H1 (cell line): ENCODE results near the gene IFNL3. TPM values are rescaled to one million over a fixed set of nuclear protein-coding genes. Genes with fewer than 3 reads are reported as not detected.

Experiments used
- CTCF ChIA-PET: fragments of 300-600 bp; sonication (Branson Sonifier 250); formaldehyde crosslinking; loops from one replicate; lab custom pipeline; 2021; ENCODE audit not compliant: partially characterized antibody; lab: Charles Lee
- POLR2A ChIA-PET: fragments of 300-600 bp; sonication (Branson Sonifier 250); formaldehyde crosslinking; loops from one replicate; lab custom pipeline; 2021; ENCODE audit warnings: inconsistent platforms; ENCODE audit not compliant: partially characterized antibody; lab: Charles Lee
- DNase-seq, 2 experiments: peaks; one replicate each; pipeline versions ENCODE4 v3.0.0 to v3.0.0-alpha.2; 2010 to 2022; ENCODE audit warnings: low spot score in 2 of 2, low read depth in 1 of 2, mixed read lengths in 1 of 2
- FAIRE-seq: peaks from 2 replicates; lab custom pipeline; 2011; peaks lifted over from hg19 to GRCh38; lab: Jason Lieb, UNC
- H2AFZ ChIP-seq: 2 replicates; pipeline ENCODE4 v1.8.1; 2012; ENCODE audit warnings: low read length, inconsistent platforms
- H2AK5ac ChIP-seq: 2 replicates; pipeline ENCODE4 v1.6.1; 2013; ENCODE audit warnings: low read depth, low read length
- H2BK120ac ChIP-seq: replicated peaks from 2 replicates; pipeline ENCODE3; 2013; ENCODE audit warnings: low read depth, low read length, inconsistent platforms
- H2BK12ac ChIP-seq: 2 replicates; pipeline ENCODE4 v1.6.1; 2013; ENCODE audit warnings: low read depth, low read length
- H2BK15ac ChIP-seq: 2 replicates; pipeline ENCODE4 v1.6.1; 2013; ENCODE audit warnings: low read length
- H2BK20ac ChIP-seq: 2 replicates; pipeline ENCODE4 v1.6.1; 2013; ENCODE audit warnings: low read length
- H2BK5ac ChIP-seq: 2 replicates; pipeline ENCODE4 v1.6.1; 2013; ENCODE audit warnings: low read depth, low read length
- H3K14ac ChIP-seq: 2 replicates; pipeline ENCODE4 v1.6.1; 2013; ENCODE audit warnings: inconsistent platforms; ENCODE audit not compliant: insufficient read length
- H3K18ac ChIP-seq: 2 replicates; pipeline ENCODE4 v1.6.1; 2013; ENCODE audit warnings: low read length; ENCODE audit errors: extremely low read depth
- H3K23ac ChIP-seq: 2 replicates; pipeline ENCODE4 v1.6.1; 2013; ENCODE audit warnings: inconsistent platforms; ENCODE audit not compliant: insufficient read length
- H3K23me2 ChIP-seq: 2 replicates; pipeline ENCODE4 v1.6.1; 2013; ENCODE audit warnings: low read depth, low read length
- H3K27ac ChIP-seq: 2 replicates; pipeline ENCODE4 v1.6.1; 2011; ENCODE audit warnings: low read depth, low read length, inconsistent platforms
- H3K27me3 ChIP-seq, 4 experiments: replicated peaks in 1 of 4; 1 replicate in 1 of 4; 2 replicates in 3 of 4; pipeline versions ENCODE4 v1.6.1 to v1.8.1; 2011 to 2013; ENCODE audit warnings: low read length in 3 of 4, mild to moderate bottlenecking in 3 of 4, inconsistent platforms in 2 of 4, mixed read lengths in 2 of 4, moderate library complexity in 1 of 4; ENCODE audit not compliant: control insufficient read depth in 3 of 4, insufficient read depth in 3 of 4; ENCODE audit errors: extremely low read depth in 1 of 4
- H3K36me3 ChIP-seq, 4 experiments: 2 replicates each; pipeline versions ENCODE4 v1.6.1 to v1.8.1; 2011 to 2013; ENCODE audit warnings: mild to moderate bottlenecking in 4 of 4, low read length in 3 of 4, moderate library complexity in 2 of 4, control low read depth in 1 of 4, inconsistent platforms in 1 of 4; ENCODE audit not compliant: insufficient read depth in 4 of 4, control insufficient read depth in 2 of 4
- H3K4ac ChIP-seq: replicated peaks from 2 replicates; pipeline ENCODE3; 2013; ENCODE audit warnings: low read length, low read depth, mixed read lengths, inconsistent platforms; ENCODE audit not compliant: insufficient read length
- H3K4me1 ChIP-seq, 4 experiments: replicated peaks in 1 of 4; 1 replicate in 1 of 4; 2 replicates in 3 of 4; pipeline versions ENCODE4 v1.6.1 to v1.8.1; 2011 to 2013; ENCODE audit warnings: low read length in 3 of 4, inconsistent platforms in 2 of 4, mixed read lengths in 1 of 4; ENCODE audit not compliant: insufficient read depth in 4 of 4, control insufficient read depth in 3 of 4
- H3K4me2 ChIP-seq, 2 experiments: 2 replicates each; pipeline versions ENCODE4 v1.6.1 to v1.8.1; 2011 to 2013; ENCODE audit warnings: low read depth in 2 of 2, low read length in 2 of 2, control low read depth in 1 of 2, inconsistent platforms in 1 of 2, mild to moderate bottlenecking in 1 of 2; ENCODE audit not compliant: insufficient read depth in 1 of 2
- H3K4me3 ChIP-seq, 4 experiments: fragments of 200-600, 300-600 bp in 1 of 4; sonication (generic), shearing (Covaris generic), sonication (Bioruptor Twin) in 1 of 4; 2 replicates each; pipeline versions ENCODE4 v1.5.1 to v1.8.1; 2011 to 2016; ENCODE audit warnings: low read length in 4 of 4, low read depth in 3 of 4, control low read depth in 2 of 4, inconsistent platforms in 2 of 4, mild to moderate bottlenecking in 2 of 4, mixed read lengths in 1 of 4, moderate library complexity in 1 of 4; ENCODE audit not compliant: insufficient read depth in 2 of 4; ENCODE audit errors: extremely low read depth in 1 of 4
- H3K56ac ChIP-seq: replicated peaks from 2 replicates; pipeline ENCODE3; 2013; ENCODE audit warnings: low read depth, mild to moderate bottlenecking, mixed read lengths, low read length, inconsistent platforms; ENCODE audit not compliant: insufficient read length
- H3K79me1 ChIP-seq: 2 replicates; pipeline ENCODE4 v1.6.1; 2013; ENCODE audit warnings: low read depth, low read length, control low read depth
- H3K79me2 ChIP-seq, 2 experiments: 2 replicates each; pipeline versions ENCODE4 v1.6.1 to v1.8.1; 2012 to 2013; ENCODE audit warnings: low read length in 2 of 2, mild to moderate bottlenecking in 2 of 2, inconsistent platforms in 1 of 2; ENCODE audit not compliant: insufficient read depth in 2 of 2, control insufficient read depth in 1 of 2
- H3K9ac ChIP-seq, 4 experiments: replicated peaks in 1 of 4; 1 replicate in 1 of 4; 2 replicates in 3 of 4; pipeline versions ENCODE4 v1.6.1 to v1.8.1; 2011 to 2013; ENCODE audit warnings: low read depth in 3 of 4, low read length in 3 of 4, control low read depth in 2 of 4, mild to moderate bottlenecking in 2 of 4, moderate library complexity in 2 of 4, inconsistent platforms in 1 of 4; ENCODE audit errors: extremely low read depth in 1 of 4
- H3K9me3 ChIP-seq, 2 experiments: 2 replicates each; pipeline versions ENCODE4 v1.6.1 to v1.8.1; 2012 to 2013; ENCODE audit warnings: mild to moderate bottlenecking in 2 of 2, moderate library complexity in 2 of 2, control low read depth in 1 of 2, inconsistent platforms in 1 of 2, low read depth in 1 of 2, low read length in 1 of 2, mixed read lengths in 1 of 2; ENCODE audit not compliant: insufficient read depth in 2 of 2
- H4K20me1 ChIP-seq, 2 experiments: replicated peaks in 1 of 2; 2 replicates each; pipeline versions ENCODE3 to v1.8.1; 2011 to 2013; ENCODE audit warnings: inconsistent platforms in 2 of 2, low read length in 2 of 2, mild to moderate bottlenecking in 1 of 2; ENCODE audit not compliant: insufficient read depth in 2 of 2, control insufficient read depth in 1 of 2
- H4K5ac ChIP-seq: 2 replicates; pipeline ENCODE4 v1.6.1; 2013; ENCODE audit warnings: low read length, low read depth, mixed read lengths, inconsistent platforms; ENCODE audit not compliant: insufficient read length
- H4K8ac ChIP-seq: 2 replicates; pipeline ENCODE4 v1.8.0; 2013; ENCODE audit warnings: mild to moderate bottlenecking, moderate library complexity, low read length, inconsistent platforms; ENCODE audit not compliant: insufficient read depth; ENCODE audit errors: extremely low read depth
- H4K91ac ChIP-seq: replicated peaks from 2 replicates; pipeline ENCODE3; 2013; ENCODE audit warnings: low read length, mixed read lengths, inconsistent platforms; ENCODE audit not compliant: insufficient read length
- BCL11A ChIP-seq, 2 experiments: IDR thresholded peaks; one replicate each; pipeline ENCODE4 v1.6.1; 2011; ENCODE audit warnings: low read depth in 2 of 2, low read length in 2 of 2, mild to moderate bottlenecking in 2 of 2
- MAFK ChIP-seq: IDR thresholded peaks from 2 replicates; pipeline ENCODE4 v1.6.1; 2012; ENCODE audit warnings: low read depth, mild to moderate bottlenecking, improper control_type of control experiment, low read length
- SP1 ChIP-seq: IDR thresholded peaks from 2 replicates; pipeline ENCODE4 v1.6.1; 2011; ENCODE audit warnings: low read depth, low read length
- TAF1 ChIP-seq: IDR thresholded peaks from 2 replicates; pipeline ENCODE4 v1.6.1; 2011; ENCODE audit warnings: mild to moderate bottlenecking, low read depth, low read length
- WGBS, 2 experiments: shearing (Covaris generic) in 1 of 2; methylation state at CpG; one replicate each; pipeline versions ENCODE4 v1.1.6 to v1.1.7; 2013 to 2015; ENCODE audit warnings: low lambda C conversion rate in 2 of 2, mixed read lengths in 2 of 2, inconsistent platforms in 1 of 2, low coverage in 1 of 2, missing lambda C conversion rate in 1 of 2; ENCODE audit not compliant: insufficient replicate concordance in 2 of 2, insufficient coverage in 1 of 2, insufficient read length in 1 of 2; ENCODE audit errors: extremely low coverage in 1 of 2, missing lambda C conversion rate in 1 of 2; 5-methylcytosine and 5-hydroxymethylcytosine counted together
- polyA plus RNA-seq, 7 experiments: library from polyadenylated mRNA; depleted of rRNA in 3 of 7; stranded (reverse) in 5 of 7; unstranded in 2 of 7; fragments of >200 nt in 5 of 7; fragments of 200-250 nt in 2 of 7; gene quantifications; 1 replicate in 5 of 7; 2 replicates in 1 of 7; 4 replicates in 1 of 7; pipeline versions ENCODE4 v1.2.1 to v1.2.3, GENCODE V29; 2011 to 2013; ENCODE audit warnings: missing spikeins in 2 of 7, mixed read lengths in 2 of 7
- total RNA-seq: library from RNA; stranded (reverse); fragmentation: NEBNext Ultra II Directional; extraction: Animal tissue kit (Norgen Biotek cat#: 25700); gene quantifications from 2 replicates; pipeline ENCODE4 v1.2.1, GENCODE V29; 2021

The IFNL3 gene
- total and polyA plus RNA-seq, 2 of the 8 experiments (the other 6 are each of a cell fraction or from before 2014, with no cell fraction given): 0.11 TPM; not detected in 1

DNA sequence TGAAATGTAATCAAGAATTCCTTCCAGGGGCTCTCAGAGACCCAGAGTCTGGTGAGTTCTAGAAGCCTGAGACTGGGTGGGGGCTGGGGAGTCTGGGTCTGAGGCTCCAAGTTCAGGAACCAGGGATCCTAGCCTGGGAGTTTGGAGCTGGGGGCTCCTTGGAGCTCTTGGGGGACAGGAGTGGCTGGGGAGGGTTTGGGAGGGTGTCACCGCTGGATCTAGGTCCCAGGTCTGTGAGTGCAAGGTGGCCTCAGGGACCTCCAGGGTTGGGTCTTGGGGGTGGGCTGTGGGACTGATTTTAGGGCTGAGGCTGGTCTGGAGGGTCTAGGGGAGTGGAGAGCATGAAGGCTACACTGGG, 41.8 kb downstream of the IFNL3 start:
- 100% methylated on average over 1 of the region's 1 CpG; no CpG with 5 or more reads in 1 of the 2 experiments for WGBS, 2 experiments
- H2BK15ac ChIP-seq: no peak overlapping the region
- ChIA-PET POLR2A (no interaction called here), CTCF (interaction anchor here (0.8 to 2.6 kb wide), 8 partner anchors 10 to 151 kb away, joined by 3 to 18 read pairs (median 4); no protein-coding TSS in a partner anchor)
- no peaks in the 10 kb centered on the region for H3K9me3 ChIP-seq
- no peak overlapping the region for H3K56ac ChIP-seq
- no peak overlapping the region for H3K23ac ChIP-seq
- peaks cover 0 to 2% (median under 1%) of the 10 kb centered on the region in 4 experiments; a peak in 4 of 7 replicates for H3K4me1 ChIP-seq
- no peaks in the 10 kb centered on the region for H3K23me2 ChIP-seq
- H3K4ac ChIP-seq: no peak overlapping the region
- H4K20me1 ChIP-seq: no peaks in the 10 kb centered on the region
- no peak overlapping the region for H4K8ac ChIP-seq
- H2BK120ac ChIP-seq: no peak overlapping the region
- H2BK5ac ChIP-seq: no peak overlapping the region
- no peaks in the 10 kb centered on the region for H3K36me3 ChIP-seq
- no peak overlapping the region for H4K5ac ChIP-seq
- H3K18ac ChIP-seq: no peak overlapping the region
- no peak for DNase-seq
- no peak for FAIRE-seq
- H3K79me1 ChIP-seq: no peaks in the 10 kb centered on the region
- no peak overlapping the region for H3K14ac ChIP-seq
- no peak overlapping the region for H3K9ac ChIP-seq
- no peak overlapping the region for H2AK5ac ChIP-seq
- H3K79me2 ChIP-seq: no peaks in the 10 kb centered on the region
- no peak for TF ChIP-seq TAF1
- TF ChIP-seq MAFK: no peak
- no peak for TF ChIP-seq BCL11A (IDR thresholded peaks at IDR 0.05; ENCODE audit: low read depth in 2 of 2, low read length in 2 of 2)
- no peak for TF ChIP-seq SP1
- no peak overlapping the region for H3K4me3 ChIP-seq
- H2BK12ac ChIP-seq: no peak overlapping the region
- no peak overlapping the region for H4K91ac ChIP-seq
- no peak overlapping the region for H3K27ac ChIP-seq
- no peak overlapping the region for H2BK20ac ChIP-seq
- H3K27me3 ChIP-seq: peaks cover 7 to 28% (median 20%) of the 10 kb centered on the region in 4 experiments; a peak in 6 of 7 replicates
- no peak overlapping the region for H3K4me2 ChIP-seq
- H2AFZ ChIP-seq: no peak overlapping the region
